ENCODE data around the gene APLP2.

DNA sequence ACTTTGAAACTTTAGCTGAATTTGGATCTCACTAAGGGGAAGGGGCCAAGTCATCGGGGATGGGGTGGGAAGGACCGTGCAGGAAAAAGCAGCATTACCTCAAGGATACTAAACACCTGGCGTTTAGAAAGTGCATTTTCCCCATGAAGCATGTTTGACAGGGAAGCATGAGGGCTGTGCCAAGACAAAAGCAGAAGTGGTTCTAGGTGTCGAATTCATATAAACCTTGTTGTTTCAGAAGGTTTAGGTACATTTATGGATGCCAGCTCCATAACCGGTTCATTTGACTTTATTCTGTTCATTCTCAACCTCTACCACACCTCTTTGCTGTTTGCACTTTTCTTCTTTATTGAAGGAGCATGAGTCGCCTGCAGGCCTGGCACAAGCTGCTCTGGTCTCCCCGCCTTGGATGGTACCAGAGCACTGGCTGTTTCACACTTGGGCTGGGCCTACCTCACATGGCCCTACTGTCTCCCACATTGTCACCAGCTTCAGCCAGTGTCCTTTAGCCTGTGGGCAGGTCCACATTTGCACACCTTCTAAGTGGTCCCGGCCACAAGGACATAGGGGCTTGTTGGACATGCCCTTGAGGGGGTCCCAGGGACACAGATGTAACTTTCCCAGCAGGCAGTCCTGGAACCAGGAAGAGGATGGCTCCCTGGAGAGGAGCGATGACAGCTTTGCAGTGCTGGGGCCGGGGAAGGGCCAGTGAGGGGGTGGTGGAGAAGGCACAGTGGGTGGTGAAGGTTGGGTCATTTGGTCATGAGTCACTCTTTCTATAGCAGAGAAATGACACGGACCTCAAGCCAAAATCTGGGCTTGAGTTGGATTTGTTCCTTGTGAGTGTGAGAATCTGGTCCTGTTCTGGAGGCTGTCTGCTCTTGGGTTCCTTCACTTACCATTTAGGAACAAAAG is 86.7 kb downstream of the APLP2 start:
- no peak for TF ChIP-seq CTCF (IDR thresholded peaks at IDR 0.05; ENCODE audit: low read depth, low read length)
- no peak for TF ChIP-seq EZH2phosphoT487 (IDR thresholded peaks at IDR 0.05; ENCODE audit: low read depth)

Data from OCI-LY3 (cell line).